K562 (cell line): ENCODE data around the gene SMARCA1. TPM values are rescaled to one million over a fixed set of nuclear protein-coding genes. Genes with fewer than 3 reads are reported as not detected.

Experiments
- BRF1 ChIP-seq: IDR thresholded peaks from 3 replicates; pipeline ENCODE4 v1.6.1; 2011; ENCODE audit warnings: borderline replicate concordance, mild to moderate bottlenecking; ENCODE audit not compliant: insufficient read length; ENCODE audit errors: extremely low read depth
- CEBPB ChIP-seq: fragments of 450-650 bp; IDR thresholded peaks from 2 replicates; pipeline ENCODE4 v1.6.1; 2016; ENCODE audit warnings: missing genetic modification characterization, missing compliant biosample characterization
- HOMEZ ChIP-seq: fragments of 250-450 bp; sonication (Bioruptor Pico); IDR thresholded peaks from 2 replicates; pipeline ENCODE4 v1.4.0; 2020; ENCODE audit warnings: mild to moderate bottlenecking, moderate library complexity
- RBM15 ChIP-seq: fragments of 200-400 bp; formaldehyde crosslinking; IDR thresholded peaks from 2 replicates; pipeline ENCODE4 v1.6.1; 2018; ENCODE audit warnings: mild to moderate bottlenecking, low read length, moderate library complexity; ENCODE audit not compliant: insufficient read depth
- REST ChIP-seq, 2 experiments: fragments of 450-650 bp; formaldehyde crosslinking in 1 of 2; IDR thresholded peaks; 2 replicates each; pipeline versions ENCODE4 v1.4.0 to v1.6.1; 2014 to 2020; ENCODE audit warnings: mild to moderate bottlenecking in 2 of 2, borderline replicate concordance in 1 of 2, low read depth in 1 of 2
- SETDB1 ChIP-seq: IDR thresholded peaks from one replicate; pipeline ENCODE4 v1.6.1; 2012; ENCODE audit warnings: low read length, control low read depth, inconsistent platforms
- ZNF407 ChIP-seq: fragments of 450-650 bp; IDR thresholded peaks from 2 replicates; pipeline ENCODE4 v1.6.1; 2016; ENCODE audit warnings: low read depth
- polyA plus RNA-seq, 8 experiments: library from polyadenylated mRNA; depleted of rRNA in 4 of 8; stranded (reverse) in 5 of 8; unstranded in 3 of 8; fragments of >200 nt; fragmentation: Nextera tagmentation in 2 of 8; fragmentation: Illumina TruSeq in 1 of 8; extraction: Ambion mirVana in 2 of 8; extraction: Trizol in 1 of 8; gene quantifications; 2 replicates each; pipeline versions ENCODE4 v1.2.1 to v1.2.3, GENCODE V29; 2011 to 2014; ENCODE audit warnings: inconsistent platforms in 1 of 8, missing spikeins in 1 of 8
- total RNA-seq, 7 experiments: library from RNA; depleted of rRNA in 6 of 7; stranded (reverse); fragments of >200 nt in 6 of 7; fragmentation: Illumina TruSeq in 2 of 7; extraction: Trizol in 2 of 7; gene quantifications; 2 replicates each; pipeline versions ENCODE4 v1.2.1 to v1.2.3, GENCODE V29; 2011 to 2021; ENCODE audit warnings: low replicate concordance in 1 of 7
- TF ChIP-seq, protein P1 (sequence below): conservative IDR thresholded peaks from 2 replicates; pipeline ENCODE4 v1.6.1; 2011; ENCODE audit warnings: low read depth, mild to moderate bottlenecking, low read length; ENCODE audit not compliant: control insufficient read depth

The SMARCA1 gene
- total and polyA plus RNA-seq, 9 of the 15 experiments (the other 6 are each of a cell fraction or from before 2014, with no cell fraction given) = 0.42 to 3.0 (median 2.0) TPM

- TF ChIP-seq ZNF407 (no peak), RBM15 (no peak), HOMEZ (CRISPR knock-in tag) (no peak), SETDB1 (no peak), CEBPB (tag) (no peak), REST (IDR thresholded peaks at IDR 0.05; ENCODE audit: borderline replicate concordance) (no peak), REST (CRISPR knock-in tag; IDR thresholded peaks at IDR 0.05; ENCODE audit: low read depth) (no peak), BRF1 (no peak)
- TF ChIP-seq, protein P1, sequence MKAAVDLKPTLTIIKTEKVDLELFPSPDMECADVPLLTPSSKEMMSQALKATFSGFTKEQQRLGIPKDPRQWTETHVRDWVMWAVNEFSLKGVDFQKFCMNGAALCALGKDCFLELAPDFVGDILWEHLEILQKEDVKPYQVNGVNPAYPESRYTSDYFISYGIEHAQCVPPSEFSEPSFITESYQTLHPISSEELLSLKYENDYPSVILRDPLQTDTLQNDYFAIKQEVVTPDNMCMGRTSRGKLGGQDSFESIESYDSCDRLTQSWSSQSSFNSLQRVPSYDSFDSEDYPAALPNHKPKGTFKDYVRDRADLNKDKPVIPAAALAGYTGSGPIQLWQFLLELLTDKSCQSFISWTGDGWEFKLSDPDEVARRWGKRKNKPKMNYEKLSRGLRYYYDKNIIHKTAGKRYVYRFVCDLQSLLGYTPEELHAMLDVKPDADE = no peak
Measured at GRCh38 chrX:129525162-129525561, 1.9 kb upstream of the SMARCA1 start (continued).
